ENCODE measurements around the gene SCIN. TPM values are rescaled to one million over a fixed set of nuclear protein-coding genes. Genes with fewer than 3 reads are reported as not detected.
A peak's percentile ranks its signal among the peaks of the same experiment; 100 is the strongest.

Gene SCIN
- polyA plus RNA-seq, 1 of the 3 experiments (the other 2 are of a cell fraction), result 0.02 TPM

GRCh38 chr7:12635830-12636229 lies 65.3 kb downstream of the SCIN start:
- H3K27me3 ChIP-seq (ENCODE audit: insufficient read depth), result peaks cover 7% of the 10 kb centered on the region
- H3K79me2 ChIP-seq (ENCODE audit: insufficient read depth), result no peaks in the 10 kb centered on the region
- TF ChIP-seq FOSL2 (IDR thresholded peaks at IDR 0.05; ENCODE audit: borderline replicate concordance, low read depth) (no peak), EP300 (IDR thresholded peaks at IDR 0.05; ENCODE audit: borderline replicate concordance in 1 of 2, low read depth in 1 of 2, low read length in 1 of 2) (no peak), MEF2A (IDR thresholded peaks at IDR 0.05; ENCODE audit: borderline replicate concordance, low read depth) (no peak), TCF12 (IDR thresholded peaks at IDR 0.05) (no peak), CTCF (IDR thresholded peaks at IDR 0.05) (no peak), PBX3 (IDR thresholded peaks at IDR 0.05) (no peak), GABPA (IDR thresholded peaks at IDR 0.05; ENCODE audit: low read depth) (no peak), MAX (IDR thresholded peaks at IDR 0.05; ENCODE audit: low read depth) (no peak), TEAD4 (IDR thresholded peaks at IDR 0.05; ENCODE audit: borderline replicate concordance, insufficient read depth) (no peak), SMC3 (IDR thresholded peaks at IDR 0.05; ENCODE audit: low read depth, low read length) (no peak), EZH2phosphoT487 (IDR thresholded peaks at IDR 0.05; ENCODE audit: borderline replicate concordance, low read depth) (no peak), RFX5 (IDR thresholded peaks at IDR 0.05; ENCODE audit: low read length) (no peak), USF1 (IDR thresholded peaks at IDR 0.05; ENCODE audit: borderline replicate concordance, low read depth) (no peak), CHD2 (IDR thresholded peaks at IDR 0.05; ENCODE audit: low read length, partially characterized antibody) (no peak), RCOR1 (IDR thresholded peaks at IDR 0.05; ENCODE audit: low read length) (no peak), ZBTB33 (IDR thresholded peaks at IDR 0.05; ENCODE audit: borderline replicate concordance, low read depth) (no peak), REST (IDR thresholded peaks at IDR 0.05; ENCODE audit: low read depth, low read length) (no peak), SIN3A (IDR thresholded peaks at IDR 0.05; ENCODE audit: borderline replicate concordance, low read depth, low read length) (no peak), TAF1 (IDR thresholded peaks at IDR 0.05; ENCODE audit: borderline replicate concordance, low read depth, low read length) (no peak), GATA2 (CRISPR knock-in tag; IDR thresholded peaks at IDR 0.05) (no peak)
- no peak overlapping the region for H3K4me3 ChIP-seq (ENCODE audit: low read depth in 2 of 2, low read length in 1 of 2)
- no peaks in the 10 kb centered on the region for H3K36me3 ChIP-seq (replicated peaks in 1 of 2; ENCODE audit: control insufficient read depth in 1 of 2, insufficient read depth in 2 of 2, low read length in 1 of 2)
- peaks cover 3% of the 10 kb centered on the region for H3F3A ChIP-seq (replicated peaks; ENCODE audit: insufficient read depth)
- no peak overlapping the region; the same call in 1 of the 2 replicates for H2AFZ ChIP-seq (ENCODE audit: low read depth)
- WGBS (ENCODE audit: low lambda C conversion rate), result 57% methylated on average over 6 of the region's 6 CpGs
- CTCF ChIA-PET, result interaction anchor here (0.7 to 2.2 kb wide), 7 partner anchors 12 to 627 kb away, joined by 3 to 12 read pairs (median 8); no protein-coding TSS in a partner anchor
- peaks cover 0 to 6% of the 10 kb centered on the region in 2 experiments; a peak in 2 of 4 replicates for H3K4me1 ChIP-seq (ENCODE audit: control insufficient read depth in 1 of 2, insufficient read depth in 2 of 2, low read depth in 1 of 2, low read length in 1 of 2)
- H3K9me2 ChIP-seq, result no peaks in the 10 kb centered on the region
- H3K9ac ChIP-seq, result no peak overlapping the region
- DNase-seq, result no peak
- no peak overlapping the region for H3K27ac ChIP-seq (ENCODE audit: low read depth in 2 of 2, low read length in 1 of 2)
- H3K9me3 ChIP-seq, result no peaks in the 10 kb centered on the region
- POLR2A ChIA-PET, result no interaction called here
- no peaks in the 10 kb centered on the region for H4K20me1 ChIP-seq (ENCODE audit: insufficient read depth)
- H3K4me2 ChIP-seq, result 0 out of 2 replicates have a peak overlapping the region, but pooled peaks have one; percentile 22

All from SK-N-SH (cell line).